ENCODE measurements around the gene SCN5A. TPM values are rescaled to one million over a fixed set of nuclear protein-coding genes. Genes with fewer than 3 reads are reported as not detected.

The SCN5A gene
- total RNA-seq, 1 donor from 2014 or later = not detected

- Mint-ChIP-seq H3K36me3 (ENCODE audit: low read depth) (no peaks in the 10 kb centered on the region), H3K9me3 (peaks cover 2% of the 10 kb centered on the region), H3K4me3 (no peak overlapping the region), H3K27ac (no peak overlapping the region), H3K4me1 (no peaks in the 10 kb centered on the region), H3K27me3 (peaks cover 5% of the 10 kb centered on the region)
- TF ChIP-seq CTCF (IDR thresholded peaks at IDR 0.05) = no peak
- ChIA-PET POLR2A (no interaction called here), CTCF (no interaction called here)
- intact Hi-C loops (cut with micrococcal nuclease) = no loop called here
- DNase-seq (no peak), ATAC-seq (ENCODE audit: low read depth) (no peak)
Measured at GRCh38 chr3:38578081-38578475, 71.4 kb downstream of the SCN5A start.

GRCh38 chr3:38577371-38578080 lies 72.0 kb downstream of the SCN5A start:
- ATAC-seq (ENCODE audit: low read depth) (no peak), DNase-seq (no peak)
- CTCF ChIA-PET = no interaction called here
- intact Hi-C loops (cut with micrococcal nuclease) = no loop called here
- POLR2A ChIA-PET = no interaction called here
- H3K36me3 Mint-ChIP-seq (ENCODE audit: low read depth) = no peaks in the 10 kb centered on the region
- no peaks in the 10 kb centered on the region for H3K4me1 Mint-ChIP-seq
- H3K9me3 Mint-ChIP-seq = peaks cover 2% of the 10 kb centered on the region
- TF ChIP-seq CTCF (IDR thresholded peaks at IDR 0.05) = no peak
- no peak overlapping the region for H3K4me3 Mint-ChIP-seq
- H3K27ac Mint-ChIP-seq = no peak overlapping the region
- peaks cover 5% of the 10 kb centered on the region for H3K27me3 Mint-ChIP-seq

- CTCF ChIA-PET = no interaction called here
- peaks cover 2% of the 10 kb centered on the region for H3K9me3 Mint-ChIP-seq
- no peak overlapping the region for H3K27ac Mint-ChIP-seq
- DNase-seq = no peak
- intact Hi-C loops (cut with micrococcal nuclease) = no loop called here
- H3K27me3 Mint-ChIP-seq = peaks cover 5% of the 10 kb centered on the region
- no peak for ATAC-seq (ENCODE audit: low read depth)
- TF ChIP-seq CTCF (IDR thresholded peaks at IDR 0.05) = no peak
- H3K4me1 Mint-ChIP-seq = no peaks in the 10 kb centered on the region
- POLR2A ChIA-PET = no interaction called here
- no peak overlapping the region for H3K4me3 Mint-ChIP-seq
- no peaks in the 10 kb centered on the region for H3K36me3 Mint-ChIP-seq (ENCODE audit: low read depth)
Measured at GRCh38 chr3:38576526-38577370, 72.7 kb downstream of the SCN5A start.

GRCh38 chr3:38576131-38576525 lies 73.4 kb downstream of the SCN5A start:
- ChIA-PET POLR2A (no interaction called here), CTCF (no interaction called here)

More at GRCh38 chr3:38576131-38576525, 73.4 kb downstream of the SCN5A start:
- Mint-ChIP-seq H3K27me3 (peaks cover 5% of the 10 kb centered on the region), H3K4me3 (no peak overlapping the region), H3K27ac (no peak overlapping the region), H3K4me1 (no peaks in the 10 kb centered on the region), H3K9me3 (peaks cover 2% of the 10 kb centered on the region), H3K36me3 (ENCODE audit: low read depth) (no peaks in the 10 kb centered on the region)
- ATAC-seq (ENCODE audit: low read depth) (no peak), DNase-seq (peak; percentile 6)
- intact Hi-C loops (cut with micrococcal nuclease) = no loop called here
- TF ChIP-seq CTCF (IDR thresholded peaks at IDR 0.05) = no peak
